DND-41 (cell line): ENCODE measurements around the gene PLAGL2.

Source experiments
- ATAC-seq: fragments of 200-7000 bp; cut with Tn5 transposase; 3 replicates; pipeline ENCODE4 v1.9.1; 2021; ENCODE audit warnings: low read depth; ENCODE audit not compliant: insufficient read depth
- DNase-seq: peaks from one replicate; pipeline ENCODE4 v3.0.0-alpha.2; 2020
- H2AFZ ChIP-seq: 2 replicates; pipeline ENCODE4 v1.6.0; 2012; ENCODE audit warnings: low read depth, low read length
- H3K27ac ChIP-seq: 2 replicates; pipeline ENCODE4 v1.5.1; 2012; ENCODE audit warnings: low read length, inconsistent platforms
- H3K27me3 ChIP-seq: fragments of 200-600 bp; sonication (generic); 2 replicates; pipeline ENCODE4 v1.6.0; 2012; ENCODE audit warnings: low read length, mild to moderate bottlenecking, inconsistent platforms; ENCODE audit not compliant: insufficient read depth, poor library complexity
- H3K36me3 ChIP-seq: 2 replicates; pipeline ENCODE4 v1.5.1; 2012; ENCODE audit warnings: low read length, inconsistent platforms; ENCODE audit not compliant: insufficient read depth
- H3K4me1 ChIP-seq: 2 replicates; pipeline ENCODE4 v1.5.1; 2012; ENCODE audit warnings: mild to moderate bottlenecking, low read length; ENCODE audit not compliant: insufficient read depth
- H3K4me2 ChIP-seq: 2 replicates; pipeline ENCODE4 v1.6.0; 2012; ENCODE audit warnings: mild to moderate bottlenecking, moderate library complexity, low read length, inconsistent platforms; ENCODE audit not compliant: insufficient read depth
- H3K4me3 ChIP-seq, 2 experiments: fragments of 200-600 bp in 1 of 2; shearing (Covaris generic) in 1 of 2; 2 replicates each; pipeline ENCODE4 v1.5.1; 2012 to 2016; ENCODE audit warnings: inconsistent platforms in 2 of 2, low read length in 2 of 2, mild to moderate bottlenecking in 2 of 2, low read depth in 1 of 2, moderate library complexity in 1 of 2
- H3K79me2 ChIP-seq: 2 replicates; pipeline ENCODE4 v1.6.0; 2012; ENCODE audit warnings: low read length, inconsistent platforms; ENCODE audit not compliant: insufficient read depth
- H3K9ac ChIP-seq: 2 replicates; pipeline ENCODE4 v1.6.0; 2012; ENCODE audit warnings: low read depth, mild to moderate bottlenecking, inconsistent platforms, low read length, moderate library complexity
- H3K9me3 ChIP-seq: 2 replicates; pipeline ENCODE4 v1.5.1; 2012; ENCODE audit warnings: low read length, moderate library complexity, mild to moderate bottlenecking, inconsistent platforms; ENCODE audit not compliant: insufficient read depth, severe bottlenecking
- H4K20me1 ChIP-seq: 2 replicates; pipeline ENCODE4 v1.6.0; 2012; ENCODE audit warnings: low read length; ENCODE audit not compliant: insufficient read depth
- EZH2 ChIP-seq: IDR thresholded peaks from 3 replicates; pipeline ENCODE4 v1.6.1; 2012; ENCODE audit warnings: borderline replicate concordance, low read depth, mild to moderate bottlenecking, moderate library complexity, low read length, inconsistent platforms; ENCODE audit not compliant: severe bottlenecking
- TF ChIP-seq, protein P1 (sequence below): IDR thresholded peaks from 2 replicates; pipeline ENCODE4 v1.5.1; 2012; ENCODE audit warnings: borderline replicate concordance, low read length, moderate library complexity, mild to moderate bottlenecking; ENCODE audit not compliant: poor library complexity, severe bottlenecking; ENCODE audit errors: extremely low read depth

The PLAGL2 gene

DNA sequence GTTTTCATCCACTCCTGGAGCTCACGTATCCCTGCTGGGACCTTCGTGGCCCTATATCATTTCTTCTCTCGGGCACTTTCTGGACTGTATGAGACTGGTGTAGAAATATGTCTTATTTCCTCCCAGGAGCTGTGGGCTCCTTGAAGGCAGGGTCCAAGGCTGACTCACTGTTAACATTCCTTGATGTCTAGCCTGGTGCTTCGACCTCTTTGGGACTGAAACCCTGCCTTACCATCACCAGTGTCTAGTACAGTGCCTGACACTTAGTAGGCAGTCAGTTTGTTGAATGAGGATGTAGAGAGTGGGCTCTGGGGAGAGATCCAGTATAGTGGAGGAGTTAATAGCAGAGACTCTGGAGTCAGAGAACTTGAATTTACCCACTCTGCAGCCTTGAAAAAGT is 23.7 kb upstream of the PLAGL2 start:
- DNase-seq: no peak
- TF ChIP-seq, protein P1, sequence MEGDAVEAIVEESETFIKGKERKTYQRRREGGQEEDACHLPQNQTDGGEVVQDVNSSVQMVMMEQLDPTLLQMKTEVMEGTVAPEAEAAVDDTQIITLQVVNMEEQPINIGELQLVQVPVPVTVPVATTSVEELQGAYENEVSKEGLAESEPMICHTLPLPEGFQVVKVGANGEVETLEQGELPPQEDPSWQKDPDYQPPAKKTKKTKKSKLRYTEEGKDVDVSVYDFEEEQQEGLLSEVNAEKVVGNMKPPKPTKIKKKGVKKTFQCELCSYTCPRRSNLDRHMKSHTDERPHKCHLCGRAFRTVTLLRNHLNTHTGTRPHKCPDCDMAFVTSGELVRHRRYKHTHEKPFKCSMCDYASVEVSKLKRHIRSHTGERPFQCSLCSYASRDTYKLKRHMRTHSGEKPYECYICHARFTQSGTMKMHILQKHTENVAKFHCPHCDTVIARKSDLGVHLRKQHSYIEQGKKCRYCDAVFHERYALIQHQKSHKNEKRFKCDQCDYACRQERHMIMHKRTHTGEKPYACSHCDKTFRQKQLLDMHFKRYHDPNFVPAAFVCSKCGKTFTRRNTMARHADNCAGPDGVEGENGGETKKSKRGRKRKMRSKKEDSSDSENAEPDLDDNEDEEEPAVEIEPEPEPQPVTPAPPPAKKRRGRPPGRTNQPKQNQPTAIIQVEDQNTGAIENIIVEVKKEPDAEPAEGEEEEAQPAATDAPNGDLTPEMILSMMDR: no peak
- no peak for TF ChIP-seq EZH2
- peaks cover 4% of the 10 kb centered on the region; the same call in 1 of the 2 replicates for H4K20me1 ChIP-seq
- no peaks in the 10 kb centered on the region for H3K9me3 ChIP-seq
- peaks cover 89% of the 10 kb centered on the region for H3K36me3 ChIP-seq
- no peaks in the 10 kb centered on the region for H3K79me2 ChIP-seq
- no peak overlapping the region for H3K9ac ChIP-seq
- H3K4me1 ChIP-seq: no peaks in the 10 kb centered on the region
- no peak overlapping the region for H3K4me2 ChIP-seq
- H3K4me3 ChIP-seq: no peak overlapping the region
- no peak for ATAC-seq
- no peak overlapping the region for H3K27ac ChIP-seq
- no peaks in the 10 kb centered on the region for H3K27me3 ChIP-seq
- H2AFZ ChIP-seq: no peak overlapping the region

DNA sequence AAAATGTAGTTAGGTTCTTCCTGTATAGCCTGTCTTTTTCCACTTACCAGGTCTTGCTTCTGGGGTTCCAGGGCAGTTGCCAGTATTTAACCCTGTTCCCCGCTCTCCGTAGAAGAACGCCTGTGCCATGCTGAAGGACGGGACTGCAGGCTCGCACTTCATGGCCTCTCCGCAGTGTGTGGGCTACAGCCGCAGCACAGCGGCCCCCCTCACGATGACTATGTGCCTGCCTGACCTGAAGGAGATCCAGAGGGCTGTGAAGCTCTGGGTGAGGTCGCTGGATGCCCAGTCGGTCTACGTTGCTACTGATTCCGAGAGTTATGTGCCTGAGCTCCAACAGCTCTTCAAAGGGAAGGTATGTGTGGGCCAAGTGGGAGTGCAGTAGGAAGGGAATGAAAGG is 23.2 kb upstream of the PLAGL2 start:
- no peak overlapping the region for H2AFZ ChIP-seq
- DNase-seq (no peak), ATAC-seq (peak; percentile 13; the same call in 1 of the 3 replicates)
- H3K4me2 ChIP-seq: no peak overlapping the region
- no peaks in the 10 kb centered on the region for H3K79me2 ChIP-seq
- peaks cover 4% of the 10 kb centered on the region; the same call in 1 of the 2 replicates for H4K20me1 ChIP-seq
- H3K9me3 ChIP-seq: no peaks in the 10 kb centered on the region
- H3K27me3 ChIP-seq: no peaks in the 10 kb centered on the region
- TF ChIP-seq, protein P1: no peak
- TF ChIP-seq EZH2: no peak
- H3K4me3 ChIP-seq: no peak overlapping the region
- H3K4me1 ChIP-seq: no peaks in the 10 kb centered on the region
- no peak overlapping the region for H3K9ac ChIP-seq
- peaks cover 87% of the 10 kb centered on the region for H3K36me3 ChIP-seq
- H3K27ac ChIP-seq: no peak overlapping the region

GRCh38 chr20:32229251-32229747 is 21.8 kb upstream of the PLAGL2 start:
- Histone ChIP-seq H4K20me1 (peaks cover under 1% of the 10 kb centered on the region; the same call in 1 of the 2 replicates), H3K36me3 (peaks cover 77% of the 10 kb centered on the region)

More at GRCh38 chr20:32229251-32229747, 21.8 kb upstream of the PLAGL2 start:
- no peak for DNase-seq
- H3K79me2 ChIP-seq: no peaks in the 10 kb centered on the region
- no peak overlapping the region for H3K4me3 ChIP-seq
- H3K9ac ChIP-seq: no peak overlapping the region
- no peaks in the 10 kb centered on the region for H3K4me1 ChIP-seq
- no peaks in the 10 kb centered on the region for H3K27me3 ChIP-seq
- H3K9me3 ChIP-seq: no peaks in the 10 kb centered on the region
- H3K4me2 ChIP-seq: no peak overlapping the region
- H2AFZ ChIP-seq: no peak overlapping the region
- H3K27ac ChIP-seq: no peak overlapping the region
- TF ChIP-seq, protein P1: no peak
- TF ChIP-seq EZH2: no peak
- no peak for ATAC-seq
